GM19240 (cell line): ENCODE data around the gene LPP.

ENCODE experiments used
- DNase-seq: peaks from one replicate; pipeline ENCODE4 v3.0.0; 2011; ENCODE audit warnings: low spot score; ENCODE audit not compliant: insufficient read length

Gene LPP

GRCh38 chr3:188271226-188271914, 117.4 kb downstream of the LPP start:
- DNase-seq, result no peak

- no peak for DNase-seq
Observed at GRCh38 chr3:188272481-188273372, 118.8 kb downstream of the LPP start.

GRCh38 chr3:188274249-188274915, 120.4 kb downstream of the LPP start:
- DNase-seq, result no peak

- DNase-seq, result no peak
Observed at GRCh38 chr3:188276375-188276774, 122.4 kb downstream of the LPP start.

GRCh38 chr3:188278717-188279324, 124.9 kb downstream of the LPP start:
- DNase-seq, result no peak

GRCh38 chr3:188279502-188280335, 125.8 kb downstream of the LPP start:
- no peak for DNase-seq

GRCh38 chr3:188280627-188281026, 126.7 kb downstream of the LPP start:
- no peak for DNase-seq

GRCh38 chr3:188282871-188283270, 128.9 kb downstream of the LPP start:
- DNase-seq, result no peak

GRCh38 chr3:188283347-188283746, 129.4 kb downstream of the LPP start:
- no peak for DNase-seq

GRCh38 chr3:188284455-188285212, 130.7 kb downstream of the LPP start:
- no peak for DNase-seq

- no peak for DNase-seq
Observed at GRCh38 chr3:188286087-188286513, 132.1 kb downstream of the LPP start.

GRCh38 chr3:188287339-188287738, 133.4 kb downstream of the LPP start:
- DNase-seq, result no peak

GRCh38 chr3:188287762-188288505, 134.0 kb downstream of the LPP start:
- DNase-seq, result no peak

- DNase-seq, result no peak
Observed at GRCh38 chr3:188292251-188292650, 138.3 kb downstream of the LPP start.

GRCh38 chr3:188292827-188293226, 138.9 kb downstream of the LPP start:
- DNase-seq, result no peak

- no peak for DNase-seq
Observed at GRCh38 chr3:188294113-188294512, 140.2 kb downstream of the LPP start.

GRCh38 chr3:188294823-188295487, 141.0 kb downstream of the LPP start:
- DNase-seq, result no peak

GRCh38 chr3:188295876-188296275, 141.9 kb downstream of the LPP start:
- DNase-seq, result no peak
